BLaER1 (cell line): ENCODE data around the gene CYP2R1.
A peak's percentile ranks its signal among the peaks of the same experiment; 100 is the strongest.
"Not testable (repeated sequence)": the region's sequence is repeated elsewhere in the genome, so short reads cannot be mapped to it uniquely, and the experiment has no call there.

Experiments used
- H3K27ac ChIP-seq: shearing (Covaris generic); formaldehyde crosslinking; 2 replicates; pipeline ENCODE4 v1.8.1; 2022
- H3K27me3 ChIP-seq: shearing (Covaris generic); formaldehyde crosslinking; 2 replicates; pipeline ENCODE4 v1.8.1; 2022
- H3K36me3 ChIP-seq: shearing (Covaris generic); formaldehyde crosslinking; 2 replicates; pipeline ENCODE4 v1.8.1; 2022
- H3K4me1 ChIP-seq: shearing (Covaris generic); formaldehyde crosslinking; 2 replicates; pipeline ENCODE4 v1.8.1; 2022
- H3K4me2 ChIP-seq: shearing (Covaris generic); formaldehyde crosslinking; 2 replicates; pipeline ENCODE4 v1.8.1; 2022
- H3K4me3 ChIP-seq: shearing (Covaris generic); formaldehyde crosslinking; 2 replicates; pipeline ENCODE4 v1.8.1; 2022
- H3K9ac ChIP-seq: shearing (Covaris generic); formaldehyde crosslinking; 2 replicates; pipeline ENCODE4 v1.8.1; 2022
- H3K9me3 ChIP-seq: shearing (Covaris generic); formaldehyde crosslinking; 2 replicates; pipeline ENCODE4 v1.8.1; 2022
- H4K20me1 ChIP-seq: shearing (Covaris generic); formaldehyde crosslinking; 2 replicates; pipeline ENCODE4 v1.8.1; 2022
- Cebpa-rat ChIP-seq: shearing (Covaris generic); IDR thresholded peaks from 2 replicates; pipeline ENCODE4 v1.8.1; 2022

CYP2R1 gene

GRCh38 chr11:14894657-14895598 is 2.9 kb upstream of the CYP2R1 start:
- Histone ChIP-seq H3K9me3 (no peaks in the 10 kb centered on the region), H4K20me1 (no peaks in the 10 kb centered on the region), H3K27ac (no peak overlapping the region), H3K4me1 (peaks cover 18% of the 10 kb centered on the region), H3K9ac (no peak overlapping the region), H3K36me3 (no peaks in the 10 kb centered on the region), H3K4me2 (peak overlapping the region; percentile 32), H3K4me3 (no peak overlapping the region), H3K27me3 (no peaks in the 10 kb centered on the region)
- TF ChIP-seq Cebpa-rat, result peak; percentile 46; the same call in 1 of the 2 replicates

GRCh38 chr11:14892577-14892976 is 546 bp upstream of the CYP2R1 start:
- Histone ChIP-seq H3K4me2 (peak overlapping the region; percentile 82), H3K4me3 (peak overlapping the region; percentile 77), H3K4me1 (peaks cover 36% of the 10 kb centered on the region), H3K9ac (peak overlapping the region; percentile 78; the same call in 1 of the 2 replicates), H3K27ac (no peak overlapping the region), H3K9me3 (no peaks in the 10 kb centered on the region), H3K36me3 (no peaks in the 10 kb centered on the region), H3K27me3 (no peaks in the 10 kb centered on the region), H4K20me1 (no peaks in the 10 kb centered on the region)
- no peak for TF ChIP-seq Cebpa-rat

- TF ChIP-seq Cebpa-rat, result no peak
- H3K9ac ChIP-seq, result peak overlapping the region; percentile 78
- no peaks in the 10 kb centered on the region for H3K36me3 ChIP-seq
- H3K27ac ChIP-seq, result peak overlapping the region; percentile 78
- peak overlapping the region; percentile 82 for H3K4me2 ChIP-seq
- H3K4me3 ChIP-seq, result peak overlapping the region; percentile 77
- no peaks in the 10 kb centered on the region for H3K9me3 ChIP-seq
- no peaks in the 10 kb centered on the region for H4K20me1 ChIP-seq
- peaks cover 36% of the 10 kb centered on the region for H3K4me1 ChIP-seq
- H3K27me3 ChIP-seq, result no peaks in the 10 kb centered on the region
Measured at GRCh38 chr11:14891143-14892035, 642 bp downstream of the CYP2R1 start.

GRCh38 chr11:14886513-14886912 is 5.5 kb downstream of the CYP2R1 start:
- Histone ChIP-seq H4K20me1 (no peaks in the 10 kb centered on the region), H3K4me1 (peaks cover 27% of the 10 kb centered on the region), H3K36me3 (peaks cover 9% of the 10 kb centered on the region), H3K4me3 (no peak overlapping the region), H3K9ac (no peak overlapping the region), H3K27me3 (no peaks in the 10 kb centered on the region), H3K27ac (no peak overlapping the region), H3K4me2 (no peak overlapping the region), H3K9me3 (no peaks in the 10 kb centered on the region)
- no peak for TF ChIP-seq Cebpa-rat

GRCh38 chr11:14884667-14885273 is 7.3 kb downstream of the CYP2R1 start:
- H3K27me3 ChIP-seq, result no peaks in the 10 kb centered on the region
- H3K9ac ChIP-seq, result no peak overlapping the region
- no peak for TF ChIP-seq Cebpa-rat
- H3K27ac ChIP-seq, result no peak overlapping the region
- peaks cover 16% of the 10 kb centered on the region for H3K4me1 ChIP-seq
- H4K20me1 ChIP-seq, result no peaks in the 10 kb centered on the region
- H3K9me3 ChIP-seq, result no peaks in the 10 kb centered on the region
- no peak overlapping the region for H3K4me2 ChIP-seq
- no peak overlapping the region for H3K4me3 ChIP-seq
- H3K36me3 ChIP-seq, result peaks cover 25% of the 10 kb centered on the region

GRCh38 chr11:14883683-14884082 is 8.3 kb downstream of the CYP2R1 start:
- H3K36me3 ChIP-seq, result peaks cover 29% of the 10 kb centered on the region
- not testable (repeated sequence) for H4K20me1 ChIP-seq, H3K27me3 ChIP-seq, H3K4me1 ChIP-seq, H3K9ac ChIP-seq, H3K27ac ChIP-seq, H3K4me2 ChIP-seq, H3K9me3 ChIP-seq, H3K4me3 ChIP-seq

GRCh38 chr11:14882196-14882595 is 9.8 kb downstream of the CYP2R1 start:
- Histone ChIP-seq H3K27ac (no peak overlapping the region), H3K4me3 (no peak overlapping the region), H3K4me2 (no peak overlapping the region)

GRCh38 chr11:14881576-14882193 is 10.3 kb downstream of the CYP2R1 start:
- TF ChIP-seq Cebpa-rat, result peak; percentile 36; the same call in 1 of the 2 replicates
- Histone ChIP-seq H3K27me3 (no peaks in the 10 kb centered on the region), H3K4me3 (no peak overlapping the region), H4K20me1 (no peaks in the 10 kb centered on the region), H3K27ac (no peak overlapping the region), H3K9ac (no peak overlapping the region), H3K4me2 (no peak overlapping the region), H3K9me3 (no peaks in the 10 kb centered on the region), H3K36me3 (peaks cover 47% of the 10 kb centered on the region), H3K4me1 (no peaks in the 10 kb centered on the region)

More at GRCh38 chr11:14882196-14882595, 9.8 kb downstream of the CYP2R1 start:
- no peak for TF ChIP-seq Cebpa-rat
- Histone ChIP-seq H3K9me3 (no peaks in the 10 kb centered on the region), H3K9ac (no peak overlapping the region), H3K4me1 (no peaks in the 10 kb centered on the region), H3K27me3 (no peaks in the 10 kb centered on the region), H4K20me1 (no peaks in the 10 kb centered on the region), H3K36me3 (peaks cover 43% of the 10 kb centered on the region)

- H3K4me2 ChIP-seq, result no peak overlapping the region
- no peaks in the 10 kb centered on the region for H4K20me1 ChIP-seq
- no peak overlapping the region for H3K9ac ChIP-seq
- H3K4me3 ChIP-seq, result no peak overlapping the region
- H3K27ac ChIP-seq, result no peak overlapping the region
- TF ChIP-seq Cebpa-rat, result no peak
- no peaks in the 10 kb centered on the region for H3K4me1 ChIP-seq
- no peaks in the 10 kb centered on the region for H3K9me3 ChIP-seq
- H3K36me3 ChIP-seq, result peaks cover 35% of the 10 kb centered on the region
- no peaks in the 10 kb centered on the region for H3K27me3 ChIP-seq
Measured at GRCh38 chr11:14875163-14875562, 16.9 kb downstream of the CYP2R1 start.
